Activated CD4-positive, alpha-beta T cell treated with anti-CD3 and anti-CD28 coated beads, Interleukin-2, amount 10 ng/mL, durations not matched to agents 7 days and 5 days (primary cell): Measurements from ENCODE around the gene PROSER2. TPM values are rescaled to one million over a fixed set of nuclear protein-coding genes. Genes with fewer than 3 reads are reported as not detected.

ENCODE experiments used
- CTCF ChIA-PET: fragments of 350-600 bp; sonication (Branson Sonifier 250); formaldehyde crosslinking; loops from one replicate; lab custom pipeline; 2021; ENCODE audit warnings: antibody characterized with exemption; lab: Charles Lee
- POLR2A ChIA-PET: fragments of 350-600 bp; sonication (Branson Sonifier 250); formaldehyde crosslinking; loops from one replicate; lab custom pipeline; 2021; ENCODE audit warnings: antibody characterized with exemption; lab: Charles Lee
- DNase-seq: peaks from one replicate; pipeline ENCODE4 v3.0.0-alpha.2; 2020
- H3K27ac Mint-ChIP-seq: one replicate; pipeline ENCODE4 v1.8.0; 2021; ENCODE audit warnings: mild to moderate bottlenecking, moderate library complexity, mixed read lengths
- H3K27me3 Mint-ChIP-seq: one replicate; pipeline ENCODE4 v1.8.0; 2021; ENCODE audit warnings: mixed read lengths
- H3K36me3 Mint-ChIP-seq: one replicate; pipeline ENCODE4 v1.8.0; 2021; ENCODE audit warnings: low read depth, mixed read lengths
- H3K4me1 Mint-ChIP-seq: one replicate; pipeline ENCODE4 v1.8.0; 2021; ENCODE audit warnings: mixed read lengths
- H3K4me3 Mint-ChIP-seq: one replicate; pipeline ENCODE4 v1.8.0; 2021; ENCODE audit warnings: mild to moderate bottlenecking, moderate library complexity, mixed read lengths
- H3K9me3 Mint-ChIP-seq: one replicate; pipeline ENCODE4 v1.8.0; 2021; ENCODE audit warnings: mixed read lengths
- total RNA-seq, 2 experiments: library from RNA; stranded (reverse); gene quantifications; one replicate each; pipeline ENCODE4 v1.2.3, GENCODE V29; 2021

The PROSER2 gene
- total RNA-seq, 2 experiments from 2014 or later, result 0.27 to 0.31 TPM

DNA sequence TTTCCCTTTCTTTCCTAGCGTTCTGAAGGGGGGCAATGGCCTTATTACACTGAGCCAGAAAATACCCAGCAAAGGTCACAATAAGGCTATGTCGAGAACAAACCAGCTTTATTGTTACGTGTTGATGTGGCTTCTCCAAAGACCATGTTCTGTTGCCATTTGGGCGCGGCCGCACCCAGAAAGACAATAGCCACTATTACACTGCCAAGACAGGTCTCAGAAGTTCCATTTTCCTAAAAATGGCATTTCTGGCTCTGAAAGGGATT lies 77.8 kb downstream of the PROSER2 start:
- POLR2A ChIA-PET, result no interaction called here
- CTCF ChIA-PET, result no interaction called here
- no peaks in the 10 kb centered on the region for H3K9me3 Mint-ChIP-seq
- H3K27me3 Mint-ChIP-seq, result no peaks in the 10 kb centered on the region
- DNase-seq, result no peak
- H3K27ac Mint-ChIP-seq, result no peak overlapping the region
- no peaks in the 10 kb centered on the region for H3K4me1 Mint-ChIP-seq
- no peaks in the 10 kb centered on the region for H3K36me3 Mint-ChIP-seq
- H3K4me3 Mint-ChIP-seq, result no peak overlapping the region

- Mint-ChIP-seq H3K27me3 (no peaks in the 10 kb centered on the region), H3K9me3 (no peaks in the 10 kb centered on the region), H3K27ac (no peak overlapping the region), H3K4me1 (no peaks in the 10 kb centered on the region), H3K4me3 (no peak overlapping the region), H3K36me3 (no peaks in the 10 kb centered on the region)
- ChIA-PET CTCF (no interaction called here), POLR2A (no interaction called here)
- no peak for DNase-seq
Measured at GRCh38 chr10:11901454-11901832, 78.3 kb downstream of the PROSER2 start.

GRCh38 chr10:11901833-11902475 lies 78.8 kb downstream of the PROSER2 start:
- DNase-seq, result no peak
- Mint-ChIP-seq H3K9me3 (no peaks in the 10 kb centered on the region), H3K27ac (no peak overlapping the region), H3K27me3 (no peaks in the 10 kb centered on the region), H3K36me3 (no peaks in the 10 kb centered on the region), H3K4me3 (no peak overlapping the region), H3K4me1 (no peaks in the 10 kb centered on the region)
- ChIA-PET POLR2A (no interaction called here), CTCF (no interaction called here)

- Mint-ChIP-seq H3K27me3 (no peaks in the 10 kb centered on the region), H3K4me1 (no peaks in the 10 kb centered on the region), H3K27ac (no peak overlapping the region), H3K36me3 (no peaks in the 10 kb centered on the region), H3K4me3 (no peak overlapping the region), H3K9me3 (no peaks in the 10 kb centered on the region)
- ChIA-PET POLR2A (no interaction called here), CTCF (no interaction called here)
- DNase-seq, result no peak
Measured at GRCh38 chr10:11902646-11903045, 79.5 kb downstream of the PROSER2 start.

GRCh38 chr10:11906714-11907113 lies 83.6 kb downstream of the PROSER2 start:
- ChIA-PET CTCF (no interaction called here), POLR2A (no interaction called here)
- Mint-ChIP-seq H3K36me3 (no peaks in the 10 kb centered on the region), H3K9me3 (no peaks in the 10 kb centered on the region), H3K27me3 (no peaks in the 10 kb centered on the region), H3K4me3 (no peak overlapping the region), H3K27ac (no peak overlapping the region), H3K4me1 (no peaks in the 10 kb centered on the region)
- no peak for DNase-seq

- POLR2A ChIA-PET, result no interaction called here
Measured at GRCh38 chr10:11907914-11908313, 84.8 kb downstream of the PROSER2 start.

GRCh38 chr10:11908536-11908935 lies 85.4 kb downstream of the PROSER2 start:
- no peak overlapping the region for H3K4me3 Mint-ChIP-seq
- H3K9me3 Mint-ChIP-seq, result no peaks in the 10 kb centered on the region
- H3K27ac Mint-ChIP-seq, result no peak overlapping the region
- H3K36me3 Mint-ChIP-seq, result no peaks in the 10 kb centered on the region
- H3K27me3 Mint-ChIP-seq, result no peaks in the 10 kb centered on the region
- POLR2A ChIA-PET, result no interaction called here
- no peak for DNase-seq
- CTCF ChIA-PET, result no interaction called here
- no peaks in the 10 kb centered on the region for H3K4me1 Mint-ChIP-seq

More at GRCh38 chr10:11907914-11908313, 84.8 kb downstream of the PROSER2 start:
- Mint-ChIP-seq H3K27ac (no peak overlapping the region), H3K27me3 (no peaks in the 10 kb centered on the region), H3K4me1 (no peaks in the 10 kb centered on the region), H3K4me3 (no peak overlapping the region), H3K9me3 (no peaks in the 10 kb centered on the region), H3K36me3 (no peaks in the 10 kb centered on the region)
- no peak for DNase-seq
- CTCF ChIA-PET, result no interaction called here

DNA sequence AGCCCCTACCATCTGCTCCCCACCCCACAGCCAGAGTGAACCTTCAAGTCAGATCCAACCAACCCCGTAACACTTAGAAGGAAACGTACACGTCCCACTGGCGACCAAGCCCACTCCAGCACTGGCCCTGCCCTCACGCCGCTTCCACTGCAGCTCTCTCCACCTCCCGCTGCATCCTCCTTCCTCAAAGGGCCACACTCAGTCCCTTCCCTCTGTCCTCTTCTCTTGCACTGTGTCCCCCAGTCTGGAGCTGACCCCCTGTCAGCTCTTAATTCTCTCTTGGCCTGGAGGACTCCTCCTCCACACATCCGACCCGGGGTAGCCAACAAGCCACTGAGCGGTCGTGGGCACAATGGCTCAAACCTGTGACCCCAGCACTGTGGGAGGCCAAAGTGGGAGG lies 85.8 kb downstream of the PROSER2 start:
- Mint-ChIP-seq H3K27ac (no peak overlapping the region), H3K27me3 (no peaks in the 10 kb centered on the region), H3K4me1 (no peaks in the 10 kb centered on the region), H3K9me3 (no peaks in the 10 kb centered on the region), H3K4me3 (no peak overlapping the region), H3K36me3 (no peaks in the 10 kb centered on the region)
- ChIA-PET CTCF (interaction anchor here (0.7 to 1.2 kb wide), 3 partner anchors 13 to 30 kb away, joined by 3 read pairs; no protein-coding TSS in a partner anchor), POLR2A (interaction anchor here (0.5 kb wide), 1 partner anchor 9 kb away, joined by 3 read pairs; no protein-coding TSS in a partner anchor)
- DNase-seq, result no peak

DNA sequence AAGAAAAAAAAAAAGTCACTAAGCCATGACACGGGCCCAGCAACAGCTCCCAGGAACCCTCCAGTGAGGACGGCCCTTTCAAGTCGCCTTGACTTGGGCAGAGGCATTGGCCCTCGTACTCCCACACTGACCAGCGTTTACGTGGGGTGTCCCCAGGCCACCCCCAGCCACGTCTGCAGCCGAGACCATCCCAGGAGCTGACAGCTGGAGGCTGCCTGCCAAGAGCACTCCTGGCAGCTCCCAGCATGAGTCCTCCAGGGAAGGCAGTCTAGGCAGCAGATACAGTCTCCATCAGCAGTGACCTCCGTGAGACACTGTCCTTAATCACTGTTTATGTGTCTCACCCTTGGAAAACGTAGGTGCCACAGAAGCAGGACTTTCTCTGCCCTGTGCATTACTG lies 86.5 kb downstream of the PROSER2 start:
- Mint-ChIP-seq H3K36me3 (no peaks in the 10 kb centered on the region), H3K27me3 (no peaks in the 10 kb centered on the region), H3K27ac (no peak overlapping the region), H3K9me3 (no peaks in the 10 kb centered on the region), H3K4me3 (no peak overlapping the region), H3K4me1 (no peaks in the 10 kb centered on the region)
- ChIA-PET POLR2A (no interaction called here), CTCF (interaction anchor here (0.7 to 1.2 kb wide), 3 partner anchors 13 to 31 kb away, joined by 3 read pairs; no protein-coding TSS in a partner anchor)
- no peak for DNase-seq

- no peaks in the 10 kb centered on the region for H3K36me3 Mint-ChIP-seq
- no peaks in the 10 kb centered on the region for H3K4me1 Mint-ChIP-seq
- no peak overlapping the region for H3K27ac Mint-ChIP-seq
- no peak for DNase-seq
- H3K4me3 Mint-ChIP-seq, result no peak overlapping the region
- CTCF ChIA-PET, result interaction anchor here (1.2 kb wide), 2 partner anchors 14 to 17 kb away, joined by 3 read pairs; no protein-coding TSS in a partner anchor
- H3K9me3 Mint-ChIP-seq, result no peaks in the 10 kb centered on the region
- H3K27me3 Mint-ChIP-seq, result no peaks in the 10 kb centered on the region
- POLR2A ChIA-PET, result no interaction called here
Measured at GRCh38 chr10:11910102-11910501, 86.9 kb downstream of the PROSER2 start.

DNA sequence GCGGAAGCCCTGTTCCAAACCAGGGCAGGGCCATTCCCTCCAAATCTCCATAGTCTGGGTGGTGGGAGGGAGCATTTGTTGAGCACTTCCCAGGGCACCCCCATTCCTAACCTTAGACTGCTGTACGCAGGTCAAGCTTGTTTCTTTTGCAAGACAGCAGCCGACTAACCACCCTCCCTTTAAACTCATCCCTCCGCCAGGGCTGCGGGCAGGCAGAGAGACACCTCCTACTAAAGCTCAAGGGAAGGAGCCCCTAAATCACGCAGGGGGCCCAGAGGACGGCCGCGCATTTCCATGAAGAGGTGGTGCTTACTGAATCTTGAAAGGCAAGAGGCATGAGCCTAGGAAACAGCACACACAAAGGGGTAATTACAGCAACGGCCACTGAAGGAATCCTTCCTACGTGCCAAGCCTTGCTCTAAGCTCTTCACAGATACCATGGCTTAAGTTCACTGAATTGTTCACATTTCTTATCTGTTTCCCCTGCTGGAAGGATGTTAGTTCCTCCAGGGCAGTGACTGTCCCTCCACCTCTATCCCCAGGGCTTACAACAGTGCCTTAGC lies 90.0 kb downstream of the PROSER2 start:
- no peak overlapping the region for H3K27ac Mint-ChIP-seq
- POLR2A ChIA-PET, result no interaction called here
- no peaks in the 10 kb centered on the region for H3K27me3 Mint-ChIP-seq
- H3K36me3 Mint-ChIP-seq, result no peaks in the 10 kb centered on the region
- H3K4me1 Mint-ChIP-seq, result no peaks in the 10 kb centered on the region
- H3K4me3 Mint-ChIP-seq, result no peak overlapping the region
- DNase-seq, result no peak
- CTCF ChIA-PET, result interaction anchor here (0.6 to 1.3 kb wide), 3 partner anchors 16 to 1328 kb away, joined by 3 read pairs; no protein-coding TSS in a partner anchor
- no peaks in the 10 kb centered on the region for H3K9me3 Mint-ChIP-seq

DNA sequence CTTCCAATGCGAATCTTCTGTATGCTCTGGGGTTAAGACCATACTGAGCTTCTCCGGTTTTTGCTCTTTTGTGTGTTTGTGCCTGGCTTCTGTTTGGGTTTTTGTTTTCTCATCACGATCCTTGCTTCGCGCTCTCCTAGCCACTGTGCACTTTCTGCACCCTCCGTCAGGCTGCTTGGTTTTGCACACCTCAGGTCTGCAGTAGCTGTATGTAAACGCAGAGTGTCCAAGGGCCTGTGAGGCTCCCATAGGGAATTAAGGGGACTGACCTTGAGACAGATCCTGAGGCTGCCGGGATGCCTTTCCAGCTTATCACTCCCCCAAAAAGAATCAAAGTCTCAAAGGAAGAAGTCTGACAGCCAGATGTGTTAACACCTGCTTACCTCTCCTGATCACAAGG lies 95.2 kb downstream of the PROSER2 start:
- H3K27me3 Mint-ChIP-seq, result no peaks in the 10 kb centered on the region
- no peak overlapping the region for H3K27ac Mint-ChIP-seq
- H3K9me3 Mint-ChIP-seq, result no peaks in the 10 kb centered on the region
- no peak overlapping the region for H3K4me3 Mint-ChIP-seq
- peaks cover 20% of the 10 kb centered on the region for H3K36me3 Mint-ChIP-seq
- H3K4me1 Mint-ChIP-seq, result peaks cover 7% of the 10 kb centered on the region
- ChIA-PET POLR2A (no interaction called here), CTCF (interaction anchor here (1.0 kb wide), 1 partner anchor 25 kb away, joined by 3 read pairs; no protein-coding TSS in a partner anchor)
- DNase-seq, result no peak

GRCh38 chr10:11919271-11919670 lies 96.1 kb downstream of the PROSER2 start:
- Mint-ChIP-seq H3K4me3 (no peak overlapping the region), H3K36me3 (peaks cover 20% of the 10 kb centered on the region), H3K4me1 (peaks cover 7% of the 10 kb centered on the region), H3K27ac (no peak overlapping the region), H3K27me3 (no peaks in the 10 kb centered on the region), H3K9me3 (no peaks in the 10 kb centered on the region)
- no peak for DNase-seq
- CTCF ChIA-PET, result interaction anchor here (0.5 kb wide), 1 partner anchor 561 kb away, joined by 3 read pairs; no protein-coding TSS in a partner anchor
- POLR2A ChIA-PET, result no interaction called here
